Subcutaneous adipose tissue (tissue), 4 donors: ENCODE measurements around the gene MITF. TPM values are rescaled to one million over a fixed set of nuclear protein-coding genes. Genes with fewer than 3 reads are reported as not detected.

Source experiments
- total RNA-seq, 4 donors: library from RNA; depleted of rRNA; stranded (reverse); fragments of >200 nt; gene quantifications; one replicate each; pipeline ENCODE4 v1.1.0, GENCODE V29; 2016
- TF ChIP-seq, protein P1 (sequence below): fragments of 450-650 bp; IDR thresholded peaks from one replicate; pipeline ENCODE4 v1.5.1; 2016; ENCODE audit warnings: low read depth, mild to moderate bottlenecking, control low read depth, antibody characterized with exemption, moderate library complexity

MITF gene
- total RNA-seq, 4 donors from 2014 or later, result 19.6 to 60.3 (median 32.5) TPM

DNA sequence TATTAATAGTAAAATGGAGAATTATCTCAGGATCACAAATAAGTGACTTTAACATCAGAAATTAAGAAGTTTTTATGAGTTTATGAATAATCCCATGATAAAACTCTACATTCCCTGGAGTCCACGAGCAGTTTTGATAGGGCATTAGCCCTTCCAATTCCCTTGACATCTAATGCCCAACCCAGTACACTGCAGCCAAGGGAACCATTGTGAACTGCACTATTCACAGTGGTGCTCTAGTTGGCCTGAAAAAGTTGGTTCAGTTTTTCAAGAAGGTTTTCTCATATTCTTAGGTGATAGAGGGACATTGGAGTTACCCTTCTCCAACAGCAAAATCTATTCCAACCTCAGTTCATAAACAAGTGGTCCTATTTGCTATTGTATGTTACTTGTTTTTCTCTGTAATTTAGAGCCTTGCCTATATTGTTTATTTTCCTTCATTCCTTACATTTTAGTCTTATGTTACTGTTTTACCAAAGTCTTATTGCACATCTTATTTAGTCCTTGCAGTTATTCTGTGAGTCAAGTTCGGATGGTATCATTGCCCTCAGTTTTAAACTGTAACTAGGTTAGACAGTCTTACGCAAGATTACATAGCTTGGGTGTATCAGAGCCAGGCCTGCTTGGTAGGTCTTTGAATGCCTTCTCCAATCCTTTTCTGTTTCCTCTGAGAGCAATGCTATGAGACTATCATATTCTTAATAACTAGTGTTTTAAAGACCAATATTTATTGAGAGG is 202.3 kb downstream of the MITF start:
- TF ChIP-seq, protein P1, sequence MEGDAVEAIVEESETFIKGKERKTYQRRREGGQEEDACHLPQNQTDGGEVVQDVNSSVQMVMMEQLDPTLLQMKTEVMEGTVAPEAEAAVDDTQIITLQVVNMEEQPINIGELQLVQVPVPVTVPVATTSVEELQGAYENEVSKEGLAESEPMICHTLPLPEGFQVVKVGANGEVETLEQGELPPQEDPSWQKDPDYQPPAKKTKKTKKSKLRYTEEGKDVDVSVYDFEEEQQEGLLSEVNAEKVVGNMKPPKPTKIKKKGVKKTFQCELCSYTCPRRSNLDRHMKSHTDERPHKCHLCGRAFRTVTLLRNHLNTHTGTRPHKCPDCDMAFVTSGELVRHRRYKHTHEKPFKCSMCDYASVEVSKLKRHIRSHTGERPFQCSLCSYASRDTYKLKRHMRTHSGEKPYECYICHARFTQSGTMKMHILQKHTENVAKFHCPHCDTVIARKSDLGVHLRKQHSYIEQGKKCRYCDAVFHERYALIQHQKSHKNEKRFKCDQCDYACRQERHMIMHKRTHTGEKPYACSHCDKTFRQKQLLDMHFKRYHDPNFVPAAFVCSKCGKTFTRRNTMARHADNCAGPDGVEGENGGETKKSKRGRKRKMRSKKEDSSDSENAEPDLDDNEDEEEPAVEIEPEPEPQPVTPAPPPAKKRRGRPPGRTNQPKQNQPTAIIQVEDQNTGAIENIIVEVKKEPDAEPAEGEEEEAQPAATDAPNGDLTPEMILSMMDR, result no peak

DNA sequence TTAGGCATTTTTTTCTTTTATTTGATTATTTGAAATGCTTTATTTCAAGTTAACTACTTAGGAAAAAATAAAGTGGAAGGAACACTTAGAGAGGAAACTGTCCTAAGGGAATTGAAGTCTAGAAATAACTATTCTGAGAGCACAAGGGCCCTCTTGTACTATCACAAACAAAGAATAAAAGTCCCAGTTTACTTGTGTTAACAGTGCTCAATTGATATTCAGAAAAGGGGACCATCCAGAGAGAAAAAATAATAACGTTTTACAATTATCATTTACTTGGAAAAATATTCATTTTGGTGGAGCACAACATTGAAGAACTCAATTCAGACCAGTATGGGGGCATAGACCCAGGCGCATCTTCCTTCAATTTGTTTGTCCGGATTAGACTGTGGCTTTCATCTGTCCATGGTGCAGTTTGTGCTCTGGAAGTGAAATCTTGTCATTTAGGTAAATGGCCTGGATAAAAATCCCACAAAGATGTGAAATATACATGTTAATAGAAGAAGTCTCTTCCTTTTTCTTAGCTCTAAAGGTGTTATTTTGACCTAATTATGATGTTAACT is 205.7 kb downstream of the MITF start:
- TF ChIP-seq, protein P1, result no peak

DNA sequence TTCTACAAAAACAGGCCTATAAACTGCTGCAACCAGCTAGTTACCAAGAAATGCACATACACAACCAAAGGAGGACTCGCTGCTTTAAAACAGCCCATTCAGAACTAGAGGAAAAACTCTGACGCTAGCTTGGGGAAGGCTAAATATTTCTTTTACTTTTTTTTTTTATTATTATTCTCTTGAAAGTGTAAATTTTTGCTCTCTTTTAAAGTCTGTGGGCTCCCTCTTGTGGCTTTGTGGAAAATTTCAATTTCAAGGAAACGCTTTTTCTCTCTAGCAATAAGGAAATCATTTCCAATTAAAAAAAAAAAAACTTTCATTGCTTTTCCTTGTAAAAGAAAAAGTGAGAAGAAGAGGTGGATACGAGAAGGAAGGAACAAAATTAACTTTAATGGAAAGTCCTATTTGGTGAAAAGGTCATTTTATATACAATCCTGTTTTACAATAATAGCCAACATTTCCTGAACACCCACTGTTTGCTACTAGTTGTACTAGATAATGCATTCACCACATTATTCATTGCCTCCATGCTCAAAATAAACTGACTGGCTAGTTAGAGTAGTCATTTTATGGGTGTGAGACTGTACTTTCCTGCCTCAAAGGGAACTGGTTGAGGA is 209.1 kb downstream of the MITF start:
- TF ChIP-seq, protein P1, result no peak

DNA sequence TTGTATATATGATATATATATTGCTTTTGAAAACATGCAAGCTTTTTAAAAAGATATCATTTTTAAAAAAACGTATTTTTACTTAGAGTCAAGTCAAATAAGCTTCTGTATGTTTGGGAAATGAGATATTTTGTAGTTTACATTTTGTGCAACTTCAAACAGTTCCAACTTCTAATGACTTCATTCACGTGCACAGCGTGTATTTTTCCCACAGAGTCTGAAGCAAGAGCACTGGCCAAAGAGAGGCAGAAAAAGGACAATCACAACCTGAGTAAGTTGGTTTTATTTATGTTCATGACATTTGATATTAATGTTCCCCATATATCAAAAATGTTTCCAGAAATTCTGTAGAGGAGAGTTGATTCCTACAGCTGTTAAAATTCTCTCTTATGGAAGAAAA is 212.4 kb downstream of the MITF start:
- TF ChIP-seq, protein P1, result no peak

DNA sequence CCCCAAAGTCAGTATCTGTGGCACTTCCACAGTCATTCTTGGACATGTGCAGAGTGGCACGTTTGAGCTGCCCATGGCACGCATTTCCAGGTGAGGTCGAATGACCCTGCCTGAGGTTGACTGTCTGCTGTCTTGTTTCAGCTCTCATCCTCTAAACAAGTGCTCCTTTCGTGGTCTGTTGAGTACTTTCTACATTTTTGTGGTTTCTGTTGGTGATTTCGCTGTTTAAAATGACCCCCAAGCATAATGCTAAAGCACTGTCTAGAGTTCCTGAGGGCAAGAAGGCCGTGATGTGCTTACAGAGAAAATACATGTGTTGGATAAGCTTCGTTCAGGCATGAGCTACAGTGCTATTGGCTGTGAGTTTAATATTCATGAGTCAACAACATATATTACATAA is 220.3 kb downstream of the MITF start:
- TF ChIP-seq, protein P1, result no peak

DNA sequence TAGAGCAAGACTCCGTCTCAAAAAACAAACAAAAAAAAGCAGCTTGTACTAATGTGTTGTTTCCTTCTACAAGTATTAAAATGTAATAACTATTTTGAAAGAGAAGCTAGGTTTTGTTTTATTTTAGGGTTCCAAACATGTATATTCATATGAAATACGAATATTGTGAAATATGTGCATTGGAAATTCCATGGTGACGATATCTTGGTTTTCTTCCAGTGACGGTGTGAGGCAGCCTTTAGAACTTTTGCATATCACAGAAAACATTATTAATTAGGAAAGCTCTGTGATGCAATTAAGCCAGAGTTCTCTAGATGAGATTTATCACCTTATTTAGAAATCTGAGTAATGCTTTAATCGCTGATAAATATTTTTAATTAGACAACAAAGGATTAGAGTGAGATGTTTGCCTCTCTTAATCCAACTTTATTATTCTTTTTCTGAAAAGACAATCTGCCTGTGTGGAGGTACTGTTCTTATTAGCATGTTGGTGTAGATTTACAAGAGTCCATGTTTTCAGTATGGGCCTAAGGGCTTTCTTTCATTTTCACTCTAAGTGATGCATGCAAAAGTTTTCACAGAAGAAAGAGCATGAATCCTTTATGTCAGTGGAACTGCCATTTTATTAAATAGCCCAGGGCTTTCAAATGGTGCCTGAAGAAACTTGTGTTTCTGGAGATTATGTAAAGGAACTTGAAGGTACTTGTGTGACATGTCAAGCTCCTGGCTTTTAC is 222.6 kb downstream of the MITF start:
- TF ChIP-seq, protein P1, result no peak

DNA sequence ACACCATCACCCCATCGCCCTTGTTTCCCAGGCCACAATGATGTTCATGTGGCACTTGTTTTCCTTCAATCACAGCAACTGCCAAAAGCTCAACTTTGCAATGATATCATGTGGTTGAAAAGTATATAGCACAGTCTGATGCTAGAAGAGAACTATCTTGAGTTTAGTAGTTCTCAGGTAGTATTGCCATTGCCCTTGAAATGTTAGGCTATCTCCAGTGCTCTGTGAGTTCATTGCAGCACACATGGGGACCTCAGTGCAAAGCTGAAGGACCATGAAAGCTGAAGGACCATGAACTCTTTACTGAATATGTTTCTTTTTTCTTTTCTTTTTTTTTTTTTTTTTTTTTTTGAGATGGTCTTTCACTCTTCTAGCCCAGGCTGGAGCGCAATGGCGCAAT is 224.4 kb downstream of the MITF start:
- TF ChIP-seq, protein P1, result no peak
